Measurements from ENCODE around the gene MOK.

DNA sequence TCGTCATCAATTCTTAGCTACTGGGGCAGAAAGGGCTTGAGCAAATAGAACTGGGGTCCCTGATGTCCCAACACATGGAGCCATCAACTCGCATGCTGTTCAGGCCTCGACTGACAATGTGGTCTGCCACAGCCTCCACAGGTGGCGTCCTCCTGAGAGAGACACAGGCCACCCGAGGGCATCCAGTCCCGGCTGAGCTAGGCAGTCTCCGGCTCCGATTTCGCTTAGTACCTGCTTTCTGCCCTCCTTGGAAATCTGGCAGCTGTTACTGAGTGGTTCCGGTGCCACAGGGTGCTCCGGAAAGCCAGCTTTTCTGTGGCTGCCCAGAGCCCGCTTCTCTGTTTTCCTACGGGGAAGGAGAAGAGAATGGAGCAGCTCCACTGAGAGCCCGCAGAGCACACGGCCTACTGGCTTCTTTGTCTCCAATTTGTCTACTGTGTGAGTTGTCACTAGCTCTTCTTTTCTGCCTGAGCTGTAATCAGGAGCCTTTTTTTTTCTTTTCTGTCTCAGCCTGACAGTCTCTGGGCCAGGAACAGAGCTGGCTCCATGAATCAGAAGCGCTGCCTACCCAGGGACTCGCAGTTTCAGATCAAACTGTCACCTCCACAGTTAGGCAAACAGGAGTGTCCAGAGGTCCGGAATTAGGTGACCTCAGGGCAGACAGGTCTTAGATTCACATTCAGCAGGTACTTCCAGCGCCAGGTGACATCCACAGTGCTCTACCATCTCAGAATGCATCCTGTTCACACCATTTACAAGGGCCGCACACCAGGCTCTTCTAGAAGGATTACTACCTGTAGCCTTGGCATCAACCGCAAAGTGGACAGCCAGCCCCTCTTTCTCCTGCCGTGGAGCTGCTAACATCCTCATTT is 73.3 kb downstream of the MOK start:
- no peak for TF ChIP-seq POLR2A (IDR thresholded peaks at IDR 0.05)
- TF ChIP-seq, protein P1, sequence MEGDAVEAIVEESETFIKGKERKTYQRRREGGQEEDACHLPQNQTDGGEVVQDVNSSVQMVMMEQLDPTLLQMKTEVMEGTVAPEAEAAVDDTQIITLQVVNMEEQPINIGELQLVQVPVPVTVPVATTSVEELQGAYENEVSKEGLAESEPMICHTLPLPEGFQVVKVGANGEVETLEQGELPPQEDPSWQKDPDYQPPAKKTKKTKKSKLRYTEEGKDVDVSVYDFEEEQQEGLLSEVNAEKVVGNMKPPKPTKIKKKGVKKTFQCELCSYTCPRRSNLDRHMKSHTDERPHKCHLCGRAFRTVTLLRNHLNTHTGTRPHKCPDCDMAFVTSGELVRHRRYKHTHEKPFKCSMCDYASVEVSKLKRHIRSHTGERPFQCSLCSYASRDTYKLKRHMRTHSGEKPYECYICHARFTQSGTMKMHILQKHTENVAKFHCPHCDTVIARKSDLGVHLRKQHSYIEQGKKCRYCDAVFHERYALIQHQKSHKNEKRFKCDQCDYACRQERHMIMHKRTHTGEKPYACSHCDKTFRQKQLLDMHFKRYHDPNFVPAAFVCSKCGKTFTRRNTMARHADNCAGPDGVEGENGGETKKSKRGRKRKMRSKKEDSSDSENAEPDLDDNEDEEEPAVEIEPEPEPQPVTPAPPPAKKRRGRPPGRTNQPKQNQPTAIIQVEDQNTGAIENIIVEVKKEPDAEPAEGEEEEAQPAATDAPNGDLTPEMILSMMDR (IDR thresholded peaks at IDR 0.05), result no peak

Measured in tibial nerve (tissue), 3 donors.